Epithelial cell of esophagus (primary cell): ENCODE results near the gene AKR1C2.
A peak's percentile ranks its signal among the peaks of the same experiment; 100 is the strongest.
"Not testable (repeated sequence)": the region's sequence is repeated elsewhere in the genome, so short reads cannot be mapped to it uniquely, and the experiment has no call there.

Experiments
- DNase-seq: peaks from one replicate; pipeline ENCODE4 v3.0.0; 2010; ENCODE audit warnings: low read depth
- H3K4me3 ChIP-seq: 2 replicates; pipeline ENCODE4 v1.5.1; 2011; ENCODE audit warnings: mild to moderate bottlenecking, low read length, control low read depth
- TF ChIP-seq, protein P1 (sequence below): IDR thresholded peaks from 2 replicates; pipeline ENCODE4 v1.5.1; 2011; ENCODE audit warnings: low read depth, mild to moderate bottlenecking, low read length, control low read depth, inconsistent platforms; ENCODE audit not compliant: insufficient read depth; ENCODE audit errors: missing control alignments

Gene AKR1C2

DNA sequence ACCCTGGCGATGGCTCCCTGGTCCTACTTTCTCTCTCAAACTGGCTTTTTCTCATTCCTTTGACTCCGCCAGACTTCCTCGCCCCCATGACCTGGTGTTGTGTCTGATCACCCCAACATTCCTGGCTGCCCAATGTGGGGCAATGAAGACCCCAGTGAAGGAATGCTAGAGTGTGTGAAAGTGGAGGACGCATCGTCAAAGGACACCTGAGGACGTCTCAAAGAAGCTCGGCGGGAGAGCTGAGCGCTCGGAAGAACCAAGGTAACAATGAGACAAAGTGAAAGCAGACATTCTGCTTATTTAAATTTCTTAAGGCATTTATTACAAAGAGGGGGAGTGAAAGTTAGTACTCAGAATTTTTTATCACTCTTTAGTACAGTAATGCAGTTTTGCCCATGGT lies 31.7 kb upstream of the AKR1C2 start:
- no peak for DNase-seq
- H3K4me3 ChIP-seq: no peak overlapping the region
- TF ChIP-seq, protein P1, sequence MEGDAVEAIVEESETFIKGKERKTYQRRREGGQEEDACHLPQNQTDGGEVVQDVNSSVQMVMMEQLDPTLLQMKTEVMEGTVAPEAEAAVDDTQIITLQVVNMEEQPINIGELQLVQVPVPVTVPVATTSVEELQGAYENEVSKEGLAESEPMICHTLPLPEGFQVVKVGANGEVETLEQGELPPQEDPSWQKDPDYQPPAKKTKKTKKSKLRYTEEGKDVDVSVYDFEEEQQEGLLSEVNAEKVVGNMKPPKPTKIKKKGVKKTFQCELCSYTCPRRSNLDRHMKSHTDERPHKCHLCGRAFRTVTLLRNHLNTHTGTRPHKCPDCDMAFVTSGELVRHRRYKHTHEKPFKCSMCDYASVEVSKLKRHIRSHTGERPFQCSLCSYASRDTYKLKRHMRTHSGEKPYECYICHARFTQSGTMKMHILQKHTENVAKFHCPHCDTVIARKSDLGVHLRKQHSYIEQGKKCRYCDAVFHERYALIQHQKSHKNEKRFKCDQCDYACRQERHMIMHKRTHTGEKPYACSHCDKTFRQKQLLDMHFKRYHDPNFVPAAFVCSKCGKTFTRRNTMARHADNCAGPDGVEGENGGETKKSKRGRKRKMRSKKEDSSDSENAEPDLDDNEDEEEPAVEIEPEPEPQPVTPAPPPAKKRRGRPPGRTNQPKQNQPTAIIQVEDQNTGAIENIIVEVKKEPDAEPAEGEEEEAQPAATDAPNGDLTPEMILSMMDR: no peak

DNA sequence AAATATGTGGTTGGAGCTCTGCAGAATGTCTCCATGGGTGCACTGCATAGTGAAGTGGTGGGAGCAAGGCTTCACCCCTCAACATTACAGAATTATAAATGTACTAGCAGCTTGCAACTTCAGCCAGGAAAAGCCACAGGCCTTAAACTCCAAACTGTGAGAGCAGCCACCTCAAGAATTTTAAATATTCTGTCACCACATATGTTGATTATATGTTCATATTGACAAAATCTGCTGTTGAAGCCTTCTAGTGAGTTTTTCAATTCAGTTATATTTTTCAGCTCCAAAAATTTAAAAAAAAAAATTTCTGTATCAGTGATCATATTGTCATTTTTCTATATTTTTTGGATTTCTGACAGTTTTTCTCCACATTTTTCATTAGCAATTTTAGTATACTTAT lies 30.9 kb upstream of the AKR1C2 start:
- no peak for DNase-seq
- TF ChIP-seq, protein P1: no peak
- H3K4me3 ChIP-seq: no peak overlapping the region

DNA sequence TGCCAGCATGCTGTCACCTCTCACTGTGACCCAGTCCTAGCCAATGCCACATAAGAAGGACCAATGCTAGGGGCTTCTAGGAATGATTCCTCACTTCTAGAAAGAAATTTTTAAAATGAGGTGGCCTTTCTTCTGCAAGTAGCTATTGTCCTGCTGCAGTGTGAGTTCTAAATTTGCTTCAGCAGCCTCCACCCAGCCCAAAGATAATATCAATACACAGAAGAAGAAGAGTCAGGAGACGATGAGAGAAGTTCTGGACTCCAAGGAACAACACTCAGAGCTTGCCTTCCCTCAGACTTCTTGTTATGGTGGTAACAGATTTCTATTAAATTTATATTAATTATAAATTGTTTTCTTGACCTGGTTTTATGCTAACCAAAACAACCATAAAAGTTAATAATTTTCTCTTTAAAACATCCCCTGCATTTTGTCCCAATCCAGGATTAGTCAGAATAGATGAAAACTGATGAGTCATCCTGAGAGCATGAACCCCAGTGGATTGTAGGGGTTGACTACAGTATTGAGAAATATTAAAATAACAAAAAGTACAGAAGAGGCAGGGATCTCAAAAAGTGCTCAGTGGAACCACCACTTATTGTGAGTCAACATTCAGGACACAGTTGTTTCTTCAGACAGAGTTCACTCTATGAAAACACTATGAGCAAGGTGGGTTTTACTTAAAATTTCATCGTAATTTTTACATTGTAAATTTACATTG lies 29.6 kb upstream of the AKR1C2 start:
- TF ChIP-seq, protein P1: no peak
- no peak overlapping the region for H3K4me3 ChIP-seq
- peak; percentile 66 for DNase-seq

DNA sequence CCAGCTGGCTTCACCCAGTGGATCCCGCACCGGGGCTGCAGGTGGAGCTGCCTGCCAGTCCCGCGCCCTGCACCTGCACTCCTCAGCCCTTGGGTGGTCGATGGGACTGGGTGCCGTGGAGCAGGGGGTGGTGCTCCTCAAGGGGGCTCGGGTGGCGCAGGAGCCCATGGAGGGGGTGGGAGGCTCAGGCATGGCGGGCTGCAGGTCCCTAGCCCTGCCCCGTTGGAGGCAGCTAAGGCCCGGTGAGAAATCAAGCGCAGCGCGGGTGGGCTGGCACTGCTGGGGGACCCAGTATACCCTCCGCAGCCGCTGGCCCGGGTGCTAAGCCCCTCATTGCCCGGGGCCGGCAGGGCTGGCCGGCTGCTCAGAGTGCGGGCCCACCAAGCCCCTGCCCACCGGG lies 28.8 kb upstream of the AKR1C2 start:
- DNase-seq, H3K4me3 ChIP-seq: not testable (repeated sequence)

DNA sequence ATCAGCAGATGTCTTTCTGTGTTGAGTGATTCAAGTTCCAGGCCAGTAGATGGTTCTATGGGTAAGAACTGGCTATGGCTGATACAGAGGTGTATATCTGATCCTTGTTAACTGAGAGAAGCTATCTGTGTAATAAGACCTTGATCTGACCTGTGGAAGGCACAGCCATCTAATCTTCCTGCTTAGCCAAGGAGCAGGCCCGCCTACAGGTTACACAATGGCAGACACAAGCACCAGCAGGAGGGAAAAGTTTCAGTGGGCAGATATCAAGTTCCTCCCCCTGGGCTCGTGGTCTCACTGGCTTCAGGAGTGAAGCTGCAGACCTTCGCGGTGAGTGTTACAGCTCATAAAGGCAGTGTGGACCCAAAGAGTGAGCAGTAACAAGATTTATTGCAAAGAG lies 27.9 kb upstream of the AKR1C2 start:
- not testable (repeated sequence) for DNase-seq

DNA sequence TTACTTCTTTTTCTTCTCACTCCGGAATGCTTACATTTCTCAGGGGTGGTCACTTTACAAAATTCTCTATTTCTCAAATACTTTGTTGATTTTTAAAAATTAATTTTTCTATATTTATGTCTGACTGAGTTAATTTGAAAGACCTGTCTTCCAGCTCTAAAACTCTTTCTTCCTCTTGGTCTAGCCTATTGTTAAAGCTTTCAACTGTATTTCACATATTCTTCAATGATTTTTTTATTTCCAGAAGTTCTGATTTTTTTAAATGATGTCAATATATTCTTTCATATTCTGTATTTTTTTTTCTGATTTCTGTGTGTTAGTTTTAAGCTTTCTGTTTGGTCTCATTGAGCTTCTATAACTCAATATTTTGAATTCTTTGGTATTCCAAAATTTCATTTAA lies 27.3 kb upstream of the AKR1C2 start:
- DNase-seq: no peak
- TF ChIP-seq, protein P1: no peak
- no peak overlapping the region for H3K4me3 ChIP-seq

More for the DNA sequence above, 27.9 kb upstream of the AKR1C2 start:
- H3K4me3 ChIP-seq: not testable (repeated sequence)

DNA sequence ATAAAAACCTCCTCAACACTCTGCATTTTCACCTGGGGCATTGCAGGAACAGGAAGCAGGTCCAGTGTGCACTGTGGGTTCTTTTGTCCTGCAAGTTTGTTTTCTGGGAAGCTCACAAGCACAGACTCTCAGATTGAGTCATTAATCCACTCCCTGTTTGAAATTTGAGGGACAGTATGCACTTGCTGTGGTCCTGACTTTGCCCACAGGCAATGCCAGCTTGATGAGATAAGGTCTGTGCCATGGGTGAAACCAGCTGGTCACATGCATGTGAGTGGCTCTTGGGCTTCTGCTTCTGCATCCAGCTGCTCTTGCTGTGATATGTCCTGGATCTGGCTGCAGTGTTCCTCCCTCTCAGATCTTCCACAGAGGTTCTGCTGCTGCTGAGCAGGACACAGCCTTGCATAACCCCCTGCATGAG lies 21.8 kb upstream of the AKR1C2 start:
- DNase-seq: peak; percentile 43
- not testable (repeated sequence) for H3K4me3 ChIP-seq

DNA sequence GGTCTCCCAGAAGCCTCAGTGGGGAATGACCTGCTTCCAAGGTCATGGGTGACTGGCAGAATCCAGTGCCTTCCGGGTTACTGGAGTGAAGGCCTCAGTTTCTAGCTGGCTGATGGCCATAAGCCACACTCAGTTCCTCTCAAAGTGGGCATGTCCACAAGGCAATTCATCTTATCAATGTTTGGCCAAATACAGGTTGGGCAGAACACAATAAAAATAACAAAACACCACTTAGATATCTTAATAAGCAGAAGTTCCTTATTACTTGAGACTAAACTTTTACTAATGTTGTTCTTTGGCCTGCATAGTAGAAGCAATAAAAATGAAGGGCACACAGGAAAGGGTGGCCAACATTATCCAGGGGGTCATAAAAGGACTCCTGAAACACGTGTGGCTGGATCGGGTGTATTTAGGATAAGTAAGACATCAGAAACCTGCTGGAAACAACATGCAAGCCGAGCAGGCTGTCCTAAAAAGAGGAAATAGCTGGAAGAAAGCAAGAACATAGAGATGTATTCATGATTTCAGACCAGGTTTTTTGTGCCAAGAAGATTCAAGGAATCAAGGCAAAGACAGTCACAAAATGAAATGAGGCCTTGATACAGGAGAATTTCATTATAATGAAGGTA lies 19.6 kb upstream of the AKR1C2 start:
- no peak overlapping the region for H3K4me3 ChIP-seq
- no peak for DNase-seq
- TF ChIP-seq, protein P1: no peak

DNA sequence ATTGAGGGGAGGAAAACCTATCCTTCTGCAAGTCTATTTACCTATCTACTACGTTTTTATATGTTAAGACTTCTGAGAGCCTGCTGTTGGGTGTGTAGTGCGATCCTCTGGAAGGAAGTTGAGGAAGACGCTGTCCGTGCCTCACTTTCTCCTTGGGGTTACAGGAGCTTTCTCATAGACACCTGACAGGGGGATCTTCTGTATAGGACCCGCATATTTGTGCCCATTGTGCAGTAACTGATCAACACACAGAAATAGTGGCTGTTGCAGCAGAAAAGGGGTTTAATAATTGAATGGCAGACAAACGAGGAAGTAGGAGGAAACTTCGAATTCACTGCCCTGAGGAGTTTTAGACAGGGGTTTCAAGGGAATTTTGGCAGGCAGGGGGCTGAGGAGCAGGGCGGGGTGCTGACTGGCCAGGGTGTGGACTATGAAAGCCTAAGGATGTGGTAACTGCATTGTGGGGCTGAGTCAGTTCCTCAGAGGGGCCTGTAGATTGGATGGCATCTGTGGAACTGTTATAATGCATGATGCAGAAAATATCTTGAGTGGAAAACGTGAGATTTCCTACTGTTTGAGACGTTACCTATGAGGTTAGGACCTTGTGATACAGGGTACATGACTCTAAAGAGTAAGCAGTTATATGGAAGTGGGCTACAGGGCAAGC lies 18.1 kb upstream of the AKR1C2 start:
- H3K4me3 ChIP-seq: not testable (repeated sequence)
- peak; percentile 65 for DNase-seq

DNA sequence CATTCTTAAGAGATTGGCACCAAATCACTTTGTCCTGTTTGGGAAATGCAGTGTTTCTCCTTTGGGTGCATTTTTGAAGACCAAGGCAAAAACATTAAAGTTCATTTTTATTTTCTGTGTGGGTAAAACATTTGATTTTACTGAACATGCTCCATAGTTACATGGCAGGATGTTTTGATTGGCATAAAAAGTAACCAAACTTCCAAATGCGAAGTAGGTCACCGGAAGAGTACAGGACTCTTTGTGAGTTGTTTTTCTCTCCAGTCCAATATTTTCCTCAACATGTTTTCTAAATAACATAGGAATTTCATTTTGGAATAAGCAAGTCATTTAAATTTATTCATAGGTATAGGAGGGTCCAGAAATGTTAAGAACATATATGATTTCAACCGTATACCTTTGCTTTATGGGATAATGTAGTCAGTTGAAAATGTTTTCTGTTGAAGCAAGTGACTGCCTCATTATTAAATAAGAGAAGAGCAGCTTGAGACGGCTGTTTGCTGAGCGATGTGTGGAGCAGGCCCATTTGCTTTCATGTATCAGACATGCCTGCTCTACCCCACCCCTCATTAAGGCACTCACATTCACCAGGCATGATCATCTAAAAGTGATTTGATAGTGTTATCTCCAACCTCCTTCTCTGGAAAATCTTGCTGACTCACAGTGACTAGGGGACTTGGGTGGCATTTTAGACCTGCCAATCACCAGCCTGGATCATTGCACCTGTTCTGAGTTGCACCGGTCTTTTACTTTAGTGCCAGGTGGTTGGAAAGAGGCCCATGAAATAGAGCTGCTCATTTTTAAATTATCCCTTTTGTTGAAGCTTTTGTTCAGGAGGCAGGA lies 16.3 kb upstream of the AKR1C2 start:
- peak; percentile 34 for DNase-seq
- H3K4me3 ChIP-seq: not testable (repeated sequence)
